G401 (cell line): ENCODE results near the gene PRPSAP2. TPM values are rescaled to one million over a fixed set of nuclear protein-coding genes. Genes with fewer than 3 reads are reported as not detected.

ENCODE experiments used
- DNase-seq: peaks from one replicate; pipeline ENCODE4 v3.0.0-alpha.2; 2015; ENCODE audit warnings: low spot score
- in situ Hi-C: cut with HindIII; loops from 2 replicates; pipeline ENCODE4 v1.10.0; 2016; ENCODE audit warnings: low sequenced_read_pairs, mixed read lengths
- total RNA-seq: library from RNA; depleted of rRNA; stranded (reverse); fragments of >200 nt; shearing (Covaris generic); gene quantifications from 2 replicates; pipeline ENCODE4 v1.2.3, GENCODE V29; 2014

Gene PRPSAP2
- total RNA-seq, 1 experiment from 2014 or later, result 137 TPM

GRCh38 chr17:18957831-18958230 lies 99.9 kb downstream of the PRPSAP2 start:
- in situ Hi-C loops, result no loop called here
- no peak for DNase-seq

GRCh38 chr17:18958611-18959010 lies 100.7 kb downstream of the PRPSAP2 start:
- in situ Hi-C loops, result no loop called here

DNA sequence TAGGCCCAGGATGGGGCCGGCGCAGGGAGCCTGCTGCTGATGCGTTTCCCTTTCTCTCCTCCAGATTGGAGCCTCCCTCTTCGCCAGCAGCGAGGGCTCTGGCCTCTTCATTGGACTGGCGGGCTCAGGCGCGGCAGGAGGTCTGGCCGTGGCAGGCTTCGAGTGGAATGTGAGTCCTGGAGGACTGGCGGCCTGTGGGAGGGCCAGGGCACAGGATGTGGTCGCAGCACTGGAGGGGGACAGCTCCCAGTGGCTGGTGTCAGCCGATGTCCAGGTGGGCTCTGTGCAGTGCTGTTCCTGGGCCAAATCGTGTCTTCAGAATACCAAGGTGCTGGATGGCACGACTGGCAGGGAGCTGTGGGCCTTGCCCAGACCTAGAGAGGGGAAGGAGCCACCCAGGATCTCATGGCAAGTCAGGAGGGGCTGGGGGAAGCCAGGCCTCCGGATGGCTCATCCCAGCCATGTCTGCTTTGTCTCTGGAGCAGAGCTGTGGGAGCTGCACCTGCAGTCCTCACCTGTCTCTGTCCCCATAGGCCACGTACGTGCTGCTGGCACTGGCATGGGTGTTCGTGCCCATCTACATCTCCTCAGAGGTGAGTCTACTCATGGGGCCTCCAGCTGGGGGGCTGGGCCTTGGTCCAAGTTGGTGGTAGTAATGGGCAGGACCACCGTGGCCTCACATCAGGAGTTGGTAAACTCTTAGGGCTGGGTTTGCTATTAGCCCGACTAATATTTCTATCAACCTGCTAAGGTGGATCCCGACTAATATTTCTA lies 101.3 kb downstream of the PRPSAP2 start:
- in situ Hi-C loops, result no loop called here
- DNase-seq, result no peak

More at GRCh38 chr17:18958611-18959010, 100.7 kb downstream of the PRPSAP2 start:
- DNase-seq, result no peak

GRCh38 chr17:18959845-18960240 lies 101.9 kb downstream of the PRPSAP2 start:
- DNase-seq, result no peak
- in situ Hi-C loops, result no loop called here

DNA sequence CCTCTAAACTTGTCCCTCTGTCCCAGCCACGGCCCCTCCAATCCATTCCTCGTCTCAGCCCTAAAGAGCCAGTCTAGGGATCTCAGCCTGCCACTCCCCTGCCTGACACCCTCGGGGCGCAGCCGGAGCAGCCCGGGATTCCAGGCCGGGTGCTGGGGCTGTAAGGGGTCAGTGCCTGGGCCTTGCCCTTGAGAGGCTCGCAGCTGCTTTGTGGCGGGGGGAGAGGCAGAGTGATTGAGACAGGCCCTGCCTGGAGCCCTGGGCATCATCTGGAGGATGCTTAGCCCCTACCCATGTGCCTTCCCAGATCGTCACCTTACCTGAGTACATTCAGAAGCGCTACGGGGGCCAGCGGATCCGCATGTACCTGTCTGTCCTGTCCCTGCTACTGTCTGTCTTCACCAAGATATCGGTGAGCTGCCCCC lies 102.3 kb downstream of the PRPSAP2 start:
- no peak for DNase-seq
- in situ Hi-C loops, result no loop called here

- peak; percentile 34 for DNase-seq
- in situ Hi-C loops, result no loop called here
Measured at GRCh38 chr17:18960803-18961511, 103.0 kb downstream of the PRPSAP2 start.

DNA sequence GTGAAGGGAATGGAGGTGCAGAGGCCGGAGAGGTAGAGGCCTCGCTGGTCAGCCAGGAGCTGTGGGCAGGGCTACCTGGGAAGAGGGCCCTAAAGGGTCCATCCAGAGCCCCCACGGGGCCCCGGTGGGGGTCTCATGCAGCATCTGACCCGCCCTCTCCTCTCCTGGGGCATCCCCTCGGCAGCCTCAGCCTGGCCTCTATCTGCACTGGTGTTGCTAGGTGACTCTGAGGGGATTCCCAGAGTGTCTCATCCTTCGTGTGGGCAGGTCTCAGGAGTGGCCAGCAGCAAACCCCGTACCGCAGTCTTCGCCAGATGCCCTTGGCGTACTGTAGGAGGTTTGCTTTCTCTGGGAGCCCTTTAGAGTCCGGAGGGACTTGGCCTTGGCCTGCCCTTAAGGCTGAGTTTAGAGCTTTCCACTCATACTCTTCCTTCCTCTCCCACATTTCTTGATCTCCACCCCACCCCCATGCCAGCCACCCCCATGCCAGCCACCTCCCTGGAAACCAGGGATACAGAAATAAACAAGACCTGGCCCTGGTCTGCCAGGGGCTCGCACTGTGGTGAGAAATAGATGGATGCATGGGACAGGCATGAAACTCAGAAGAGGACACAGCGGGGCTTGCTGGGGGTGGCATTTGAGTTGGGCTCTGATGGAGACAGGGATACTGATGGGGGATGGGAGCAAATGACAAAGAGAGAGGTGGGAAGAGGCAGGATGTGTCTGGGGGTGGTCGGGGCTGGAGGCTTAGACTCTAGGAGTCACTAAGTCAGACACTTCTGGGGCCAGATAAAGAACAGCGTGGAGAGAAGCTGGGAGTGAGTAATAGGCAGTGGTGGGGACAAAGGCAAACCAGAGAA lies 103.9 kb downstream of the PRPSAP2 start:
- in situ Hi-C loops, result no loop called here
- DNase-seq, result no peak

DNA sequence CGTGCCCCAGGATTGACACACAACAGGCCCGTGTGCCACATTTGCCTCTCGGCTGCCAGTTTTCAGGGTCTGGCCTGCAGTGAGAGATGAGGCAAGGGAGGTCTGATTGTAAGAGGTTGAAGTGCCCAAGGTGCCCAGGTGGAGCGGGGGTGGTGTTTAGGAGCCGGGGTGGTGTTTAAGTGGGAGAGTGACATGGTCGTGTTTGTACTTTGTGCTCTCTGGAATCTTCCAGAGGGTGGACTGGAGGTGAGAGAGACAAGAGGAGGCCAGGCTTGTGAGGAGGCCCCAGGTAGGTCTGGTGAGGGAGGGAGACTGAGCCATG lies 104.5 kb downstream of the PRPSAP2 start:
- in situ Hi-C loops, result no loop called here
- no peak for DNase-seq

GRCh38 chr17:18963126-18964017 lies 105.4 kb downstream of the PRPSAP2 start:
- no peak for DNase-seq
- in situ Hi-C loops, result no loop called here

- in situ Hi-C loops, result no loop called here
- DNase-seq, result no peak
Measured at GRCh38 chr17:18964018-18964351, 106.1 kb downstream of the PRPSAP2 start.

GRCh38 chr17:18964550-18964949 lies 106.6 kb downstream of the PRPSAP2 start:
- no peak for DNase-seq
- in situ Hi-C loops, result no loop called here

DNA sequence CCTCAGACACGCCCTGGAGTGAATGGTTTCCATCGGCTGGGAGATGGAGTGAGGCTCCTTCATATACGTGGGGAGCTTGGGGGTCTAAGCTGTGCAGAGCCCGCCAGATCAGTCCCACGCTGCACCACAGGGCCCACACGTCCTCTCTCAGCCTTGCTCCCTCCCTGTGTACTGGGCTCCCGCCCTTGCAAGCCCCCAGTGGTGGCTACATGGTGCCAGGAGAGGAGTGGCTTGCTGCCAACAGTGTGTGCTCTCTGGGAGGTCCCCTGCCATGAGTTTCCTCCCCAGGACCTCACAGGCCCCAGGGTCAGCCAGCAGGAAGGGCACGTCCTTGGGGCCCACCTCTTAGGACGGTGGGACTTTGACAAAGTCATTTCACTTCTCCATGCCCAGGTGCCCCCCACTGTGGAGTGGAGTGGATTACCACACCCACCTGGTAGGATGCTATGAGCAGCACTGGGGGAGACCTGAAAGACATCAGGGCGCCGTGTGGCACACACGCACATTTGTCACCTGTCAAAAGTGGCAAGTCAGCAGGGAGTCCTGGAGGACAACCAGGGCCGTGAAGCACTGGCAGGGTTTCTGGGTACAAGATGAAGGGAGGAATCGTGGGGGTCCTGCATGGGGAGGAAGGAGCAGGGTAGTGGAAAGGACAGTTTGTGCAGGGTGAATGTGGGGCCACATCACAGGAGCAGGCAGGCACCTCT lies 107.8 kb downstream of the PRPSAP2 start:
- in situ Hi-C loops, result no loop called here
- no peak for DNase-seq

DNA sequence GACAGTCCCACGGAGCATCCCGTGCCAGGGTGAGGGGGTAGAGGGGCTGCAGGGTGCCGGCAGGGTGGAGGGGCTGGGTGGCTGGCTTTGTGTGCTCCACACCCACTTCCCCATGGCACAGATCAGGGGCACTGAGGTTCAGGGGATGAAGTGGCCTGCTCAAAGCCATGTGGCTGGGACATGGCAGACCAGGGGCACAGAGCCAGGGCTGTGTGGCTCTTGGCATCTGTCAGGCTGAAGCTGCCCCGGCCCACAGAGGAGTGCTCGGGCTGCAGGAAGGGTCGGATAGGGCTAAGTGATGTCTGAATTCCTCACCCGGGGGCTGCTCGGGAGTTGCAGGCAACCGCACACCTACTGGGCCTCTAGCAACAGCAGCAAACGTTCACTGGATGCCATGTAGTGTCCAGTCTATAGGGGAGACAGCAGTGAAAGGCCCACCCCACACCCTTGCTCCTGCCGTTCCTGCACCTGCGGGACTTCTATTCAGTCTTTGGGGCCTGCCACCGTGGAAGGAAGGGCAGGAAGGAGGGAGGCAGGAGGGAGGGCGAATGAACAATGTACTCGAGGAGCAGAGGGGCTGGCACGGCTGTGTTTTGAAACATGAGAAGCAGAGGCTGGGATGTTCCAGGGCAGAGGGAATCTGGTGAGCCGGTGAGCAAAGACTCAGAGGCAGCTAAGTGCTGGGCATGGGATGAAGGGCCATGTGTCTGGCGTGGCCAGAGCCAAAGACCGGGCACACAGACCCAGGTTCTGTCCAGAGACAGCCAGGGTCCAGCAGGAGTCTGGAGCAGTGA lies 109.1 kb downstream of the PRPSAP2 start:
- in situ Hi-C loops, result no loop called here
- DNase-seq, result peak; percentile 32

DNA sequence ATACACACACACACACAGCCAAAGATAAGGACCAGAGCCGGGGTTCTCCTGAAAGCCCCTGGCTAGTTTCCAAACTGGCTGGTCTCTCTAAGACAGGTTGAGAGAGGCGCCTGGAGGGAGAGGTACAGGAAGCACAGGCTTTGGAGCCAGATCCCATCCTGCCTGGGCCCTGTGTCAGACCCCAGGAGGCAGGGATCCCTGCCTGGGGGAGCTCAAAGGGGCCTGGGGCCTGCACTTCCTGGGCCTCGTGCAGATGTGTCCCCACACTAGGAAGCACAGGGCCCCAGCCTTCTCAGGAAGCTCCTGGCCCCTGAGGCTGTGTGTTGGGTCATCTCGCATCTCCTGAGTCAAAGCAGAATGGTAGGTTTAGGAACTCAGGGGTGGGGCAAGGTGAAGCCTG lies 110.0 kb downstream of the PRPSAP2 start:
- in situ Hi-C loops, result no loop called here
- DNase-seq, result no peak

DNA sequence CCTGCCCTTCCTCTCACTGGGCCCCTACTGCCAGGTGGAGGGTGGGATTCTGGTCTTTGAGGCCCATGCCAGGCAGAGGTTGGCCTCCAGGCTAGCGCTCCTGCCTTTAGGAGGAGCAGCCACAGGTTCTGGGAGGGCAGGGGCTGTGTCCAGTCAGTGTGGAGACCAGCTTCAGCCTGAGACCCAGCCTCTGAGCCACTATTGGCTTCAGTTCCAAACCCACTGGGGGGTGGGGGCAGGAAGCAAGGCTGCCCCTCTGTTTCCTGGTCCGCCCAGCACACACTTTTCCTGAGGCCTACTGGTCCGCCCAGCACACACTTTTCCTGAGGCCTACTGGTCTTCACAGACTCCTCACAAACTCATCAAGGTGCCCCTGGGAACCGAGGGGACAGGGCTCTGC lies 110.4 kb downstream of the PRPSAP2 start:
- no peak for DNase-seq
- in situ Hi-C loops, result no loop called here

DNA sequence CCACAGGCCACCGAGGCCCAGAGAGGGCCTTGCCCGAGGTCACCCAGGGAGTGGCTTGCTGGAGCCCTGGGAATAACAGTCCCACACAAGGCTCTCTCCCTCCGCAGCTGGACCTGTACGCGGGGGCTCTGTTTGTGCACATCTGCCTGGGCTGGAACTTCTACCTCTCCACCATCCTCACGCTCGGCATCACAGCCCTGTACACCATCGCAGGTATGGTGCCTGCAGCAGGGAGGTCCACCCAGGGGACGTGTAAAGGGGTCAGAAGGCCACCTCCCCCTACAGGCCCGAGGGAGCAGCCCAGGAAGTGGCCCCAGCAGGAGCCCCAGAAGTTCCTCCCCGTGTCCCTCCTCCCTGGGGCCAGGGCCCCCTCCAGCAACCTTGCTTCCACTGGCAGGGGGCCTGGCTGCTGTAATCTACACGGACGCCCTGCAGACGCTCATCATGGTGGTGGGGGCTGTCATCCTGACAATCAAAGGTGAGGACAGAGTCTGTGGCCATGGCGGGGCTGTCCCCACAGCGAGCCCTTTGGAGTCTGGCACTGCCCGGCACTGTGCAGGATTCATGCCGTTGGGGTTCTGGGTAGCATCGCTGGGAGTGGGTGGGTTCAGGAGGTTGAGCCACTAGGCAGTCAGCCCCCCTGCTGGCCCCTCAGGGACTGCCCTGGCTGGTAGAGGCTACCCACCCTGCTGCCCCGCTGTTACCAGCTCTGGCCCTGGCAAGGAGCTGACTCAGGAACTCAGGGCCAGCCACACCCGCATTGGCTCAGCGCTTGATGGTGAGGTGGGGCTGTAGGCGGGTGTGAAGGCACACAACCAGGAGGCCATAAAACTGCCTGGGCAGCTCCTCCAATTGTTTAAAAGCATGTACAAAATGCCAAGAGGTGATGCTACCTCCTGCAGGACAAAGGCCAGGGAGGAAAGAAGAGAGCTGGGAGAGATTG lies 111.3 kb downstream of the PRPSAP2 start:
- DNase-seq, result no peak
- in situ Hi-C loops, result no loop called here
